T-helper 17 cell (primary cell): ENCODE results near the gene LCT. TPM values are rescaled to one million over a fixed set of nuclear protein-coding genes. Genes with fewer than 3 reads are reported as not detected.
"Not testable (repeated sequence)": the region's sequence is repeated elsewhere in the genome, so short reads cannot be mapped to it uniquely, and the experiment has no call there.

Experiments used
- ATAC-seq: fragments of 150-1000 bp; cut with Tn5 transposase; 2 replicates; pipeline ENCODE4 v1.10.0; 2021; ENCODE audit warnings: mild to moderate bottlenecking, moderate library complexity
- DNase-seq, 3 donors: peaks; one replicate each; pipeline versions ENCODE4 v3.0.0 to v3.0.0-alpha.2; 2020 to 2021
- H3K9me3 ChIP-seq: one replicate; pipeline ENCODE4 v1.7.0; 2013; ENCODE audit warnings: low read length, mild to moderate bottlenecking; ENCODE audit not compliant: control insufficient read depth, poor library complexity, severe bottlenecking
- H3K27ac Mint-ChIP-seq: one replicate; pipeline ENCODE4 v1.8.0; 2022; ENCODE audit warnings: mild to moderate bottlenecking, moderate library complexity, mixed read lengths
- H3K27me3 Mint-ChIP-seq: one replicate; pipeline ENCODE4 v1.8.0; 2022; ENCODE audit warnings: mixed read lengths
- H3K36me3 Mint-ChIP-seq: one replicate; pipeline ENCODE4 v1.8.0; 2022; ENCODE audit warnings: low read depth, mixed read lengths
- H3K4me1 Mint-ChIP-seq: one replicate; pipeline ENCODE4 v1.8.0; 2022; ENCODE audit warnings: mild to moderate bottlenecking, mixed read lengths
- H3K4me3 Mint-ChIP-seq: one replicate; pipeline ENCODE4 v1.8.0; 2022; ENCODE audit warnings: mild to moderate bottlenecking, moderate library complexity, mixed read lengths
- total RNA-seq, 4 donors: library from RNA in 2 of 4; stranded (reverse) in 2 of 4; gene quantifications; one replicate each; pipeline ENCODE4 v1.2.3 and lab custom pipeline; 2022 to 2026

LCT gene
- total RNA-seq (under 1 TPM; 0.07 to 0.10 TPM), total RNA-seq (lab: John Stamatoyannopoulos, UW) (0.15 to 0.46 reads per million in 2 donors)

GRCh38 chr2:135836596-135837270 is at the start of gene LCT:
TSS of gene LCT (minus strand) at chr2:135837184. CDS start at chr2:135837169, 15 bp downstream.
- peak within 1 kb of the TSS; percentile 27 for H3K27ac Mint-ChIP-seq
- H3K27me3 Mint-ChIP-seq = no peaks in the 10 kb centered on the region
- no peak for DNase-seq
- ATAC-seq = no peak
- H3K4me3 Mint-ChIP-seq = no peak within 1 kb of the TSS
- peaks cover 6% of the 10 kb centered on the region for H3K36me3 Mint-ChIP-seq
- no peaks in the 10 kb centered on the region for H3K9me3 ChIP-seq
- peaks cover 10% of the 10 kb centered on the region for H3K4me1 Mint-ChIP-seq

GRCh38 chr2:135885709-135886108 is 48.7 kb upstream of the LCT start:
- DNase-seq (no peak), ATAC-seq (no peak)
- Mint-ChIP-seq H3K27ac (no peak overlapping the region), H3K4me3 (no peak overlapping the region), H3K27me3 (peaks cover 15% of the 10 kb centered on the region), H3K36me3 (no peaks in the 10 kb centered on the region), H3K4me1 (peaks cover 6% of the 10 kb centered on the region)
- H3K9me3 ChIP-seq = no peaks in the 10 kb centered on the region

GRCh38 chr2:135882415-135882814 is 45.4 kb upstream of the LCT start:
- no peak for ATAC-seq
- peaks cover 7% of the 10 kb centered on the region for H3K27me3 Mint-ChIP-seq

GRCh38 chr2:135876770-135877169 is 39.8 kb upstream of the LCT start:
- ATAC-seq, H3K36me3 Mint-ChIP-seq, DNase-seq, H3K27me3 Mint-ChIP-seq, H3K9me3 ChIP-seq: not testable (repeated sequence)
- Mint-ChIP-seq H3K4me3 (peak overlapping the region; percentile 95), H3K4me1 (peaks cover 31% of the 10 kb centered on the region), H3K27ac (peak overlapping the region; percentile 91)

More at GRCh38 chr2:135882415-135882814, 45.4 kb upstream of the LCT start:
- DNase-seq = no peak
- Mint-ChIP-seq H3K27ac (no peak overlapping the region), H3K4me3 (no peak overlapping the region), H3K36me3 (no peaks in the 10 kb centered on the region), H3K4me1 (peaks cover 3% of the 10 kb centered on the region)
- no peaks in the 10 kb centered on the region for H3K9me3 ChIP-seq

GRCh38 chr2:135876066-135876711 is 39.2 kb upstream of the LCT start, which contains the start of gene MCM6:
TSS of gene MCM6 (minus strand) at chr2:135876443. CDS start at chr2:135876365, 78 bp downstream.
- Mint-ChIP-seq H3K27ac (peak within 1 kb of the TSS; percentile 91), H3K4me3 (peak within 1 kb of the TSS; percentile 95), H3K4me1 (peaks cover 34% of the 10 kb centered on the region), H3K36me3 (no peaks in the 10 kb centered on the region), H3K27me3 (no peaks in the 10 kb centered on the region)
- ATAC-seq (peak; percentile 92), DNase-seq (peak; percentile 95 to 96 (median 95))
- H3K9me3 ChIP-seq = no peaks in the 10 kb centered on the region

- Mint-ChIP-seq H3K4me3 (peak overlapping the region; percentile 95), H3K27ac (peak overlapping the region; percentile 91), H3K4me1 (peaks cover 34% of the 10 kb centered on the region), H3K27me3 (no peaks in the 10 kb centered on the region), H3K36me3 (no peaks in the 10 kb centered on the region)
- H3K9me3 ChIP-seq = no peaks in the 10 kb centered on the region
- peak; percentile 53 to 62 (median 58) for DNase-seq
- peak; percentile 83 for ATAC-seq
Measured at GRCh38 chr2:135875491-135876065, 38.6 kb upstream of the LCT start.

- H3K9me3 ChIP-seq = no peaks in the 10 kb centered on the region
- peaks cover 34% of the 10 kb centered on the region for H3K4me1 Mint-ChIP-seq
- no peaks in the 10 kb centered on the region for H3K36me3 Mint-ChIP-seq
- H3K27me3 Mint-ChIP-seq = no peaks in the 10 kb centered on the region
- no peak for ATAC-seq
- no peak for DNase-seq
- H3K27ac Mint-ChIP-seq = peak overlapping the region; percentile 91
- peak overlapping the region; percentile 95 for H3K4me3 Mint-ChIP-seq
Measured at GRCh38 chr2:135874777-135875365, 37.9 kb upstream of the LCT start.

GRCh38 chr2:135870571-135870970 is 33.6 kb upstream of the LCT start:
- H3K9me3 ChIP-seq = no peaks in the 10 kb centered on the region
- no peak for DNase-seq
- peaks cover 6% of the 10 kb centered on the region for H3K36me3 Mint-ChIP-seq
- no peak overlapping the region for H3K4me3 Mint-ChIP-seq
- peak overlapping the region; percentile 19 for H3K27ac Mint-ChIP-seq
- H3K27me3 Mint-ChIP-seq = no peaks in the 10 kb centered on the region
- no peak for ATAC-seq
- H3K4me1 Mint-ChIP-seq = peaks cover 34% of the 10 kb centered on the region

GRCh38 chr2:135863233-135863632 is 26.2 kb upstream of the LCT start:
- DNase-seq (no peak), ATAC-seq (no peak)
- H3K9me3 ChIP-seq = no peaks in the 10 kb centered on the region
- Mint-ChIP-seq H3K27me3 (no peaks in the 10 kb centered on the region), H3K4me1 (peaks cover 12% of the 10 kb centered on the region), H3K36me3 (peaks cover 12% of the 10 kb centered on the region), H3K27ac (peak overlapping the region; percentile 6), H3K4me3 (no peak overlapping the region)

- no peaks in the 10 kb centered on the region for H3K27me3 Mint-ChIP-seq
- H3K4me3 Mint-ChIP-seq = no peak overlapping the region
- H3K9me3 ChIP-seq = no peaks in the 10 kb centered on the region
- DNase-seq (no peak), ATAC-seq (no peak)
- peaks cover 9% of the 10 kb centered on the region for H3K4me1 Mint-ChIP-seq
- H3K36me3 Mint-ChIP-seq = peaks cover 11% of the 10 kb centered on the region
- peak overlapping the region; percentile 6 for H3K27ac Mint-ChIP-seq
Measured at GRCh38 chr2:135862718-135863117, 25.7 kb upstream of the LCT start.

- peaks cover 5% of the 10 kb centered on the region for H3K4me1 Mint-ChIP-seq
- H3K36me3 Mint-ChIP-seq = peaks cover 10% of the 10 kb centered on the region
- DNase-seq = no peak
- H3K27ac Mint-ChIP-seq = no peak overlapping the region
- H3K9me3 ChIP-seq = no peaks in the 10 kb centered on the region
- ATAC-seq = no peak
- no peaks in the 10 kb centered on the region for H3K27me3 Mint-ChIP-seq
- no peak overlapping the region for H3K4me3 Mint-ChIP-seq
Measured at GRCh38 chr2:135853401-135853800, 16.4 kb upstream of the LCT start.

- Mint-ChIP-seq H3K27ac (no peak overlapping the region), H3K27me3 (no peaks in the 10 kb centered on the region), H3K4me3 (no peak overlapping the region), H3K36me3 (peaks cover 9% of the 10 kb centered on the region), H3K4me1 (peaks cover 5% of the 10 kb centered on the region)
- ATAC-seq (no peak), DNase-seq (no peak)
- no peaks in the 10 kb centered on the region for H3K9me3 ChIP-seq
Measured at GRCh38 chr2:135851858-135852257, 14.9 kb upstream of the LCT start.
